NCI-H748 (cell line): ENCODE data around the gene PTP4A2.
"Not testable (repeated sequence)": the region's sequence is repeated elsewhere in the genome, so short reads cannot be mapped to it uniquely, and the experiment has no call there.

Experiments used
- DNase-seq: peaks from one replicate; lab custom pipeline; 2025; ENCODE audit not compliant: unreplicated experiment; lab: John Stamatoyannopoulos, UW

The PTP4A2 gene

DNA sequence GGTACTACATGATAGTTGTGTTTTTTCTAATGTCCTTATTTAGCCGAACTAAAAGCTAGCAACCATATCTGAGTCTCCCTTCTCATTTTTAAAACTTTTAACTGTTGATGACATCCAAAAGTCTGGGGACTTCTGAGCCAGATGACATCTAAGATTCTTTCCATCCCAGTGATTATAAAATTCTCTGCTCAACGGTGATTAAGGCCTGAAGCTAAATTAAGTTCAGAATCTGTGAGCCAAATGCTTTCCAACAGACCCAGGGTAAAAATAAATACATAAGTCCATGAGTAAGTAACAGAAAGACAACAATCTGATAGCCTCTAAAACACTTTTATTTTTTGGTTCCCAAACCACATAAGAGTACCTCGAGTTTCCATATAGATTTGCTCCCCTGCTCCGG, 13.1 kb upstream of the PTP4A2 start:
- DNase-seq = no peak

DNA sequence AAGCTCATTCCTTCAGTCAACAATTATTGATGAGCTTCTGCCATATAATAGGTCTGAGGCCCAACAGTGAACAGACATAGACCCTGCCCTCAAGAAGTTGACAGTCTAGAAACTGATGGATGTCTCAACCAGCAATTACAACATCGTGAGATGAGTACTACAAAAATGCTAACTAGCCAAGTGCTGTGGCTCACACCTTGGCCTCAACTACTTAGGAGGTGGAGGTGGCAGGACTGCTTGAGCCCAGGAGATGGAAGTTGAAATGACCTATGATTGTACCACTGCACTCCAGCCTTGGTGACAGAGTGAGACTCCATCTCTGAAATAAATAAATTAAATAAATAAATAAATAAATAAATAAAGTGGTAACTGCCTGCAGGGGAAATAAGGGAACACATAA, 11.7 kb upstream of the PTP4A2 start:
- no peak for DNase-seq

DNA sequence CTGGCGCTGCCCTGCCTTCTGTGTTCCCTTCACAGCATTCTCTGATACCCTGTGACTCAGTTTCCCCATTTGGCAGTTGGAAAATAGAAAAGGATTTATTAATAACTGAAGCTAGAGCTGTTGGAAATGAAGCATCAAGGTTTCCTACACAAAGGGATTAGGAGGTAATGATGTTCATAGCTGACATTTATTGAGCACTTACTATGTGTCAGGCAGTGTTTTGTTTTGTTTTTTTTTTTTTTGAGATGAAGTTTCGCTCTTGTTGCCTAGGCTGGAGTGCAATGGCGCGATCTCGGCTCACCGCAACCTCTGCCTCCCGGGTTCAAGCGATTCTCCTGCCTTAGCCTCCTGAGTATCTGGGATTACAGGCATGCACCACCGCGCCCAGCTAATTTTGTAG, 7.5 kb upstream of the PTP4A2 start:
- not testable (repeated sequence) for DNase-seq

DNA sequence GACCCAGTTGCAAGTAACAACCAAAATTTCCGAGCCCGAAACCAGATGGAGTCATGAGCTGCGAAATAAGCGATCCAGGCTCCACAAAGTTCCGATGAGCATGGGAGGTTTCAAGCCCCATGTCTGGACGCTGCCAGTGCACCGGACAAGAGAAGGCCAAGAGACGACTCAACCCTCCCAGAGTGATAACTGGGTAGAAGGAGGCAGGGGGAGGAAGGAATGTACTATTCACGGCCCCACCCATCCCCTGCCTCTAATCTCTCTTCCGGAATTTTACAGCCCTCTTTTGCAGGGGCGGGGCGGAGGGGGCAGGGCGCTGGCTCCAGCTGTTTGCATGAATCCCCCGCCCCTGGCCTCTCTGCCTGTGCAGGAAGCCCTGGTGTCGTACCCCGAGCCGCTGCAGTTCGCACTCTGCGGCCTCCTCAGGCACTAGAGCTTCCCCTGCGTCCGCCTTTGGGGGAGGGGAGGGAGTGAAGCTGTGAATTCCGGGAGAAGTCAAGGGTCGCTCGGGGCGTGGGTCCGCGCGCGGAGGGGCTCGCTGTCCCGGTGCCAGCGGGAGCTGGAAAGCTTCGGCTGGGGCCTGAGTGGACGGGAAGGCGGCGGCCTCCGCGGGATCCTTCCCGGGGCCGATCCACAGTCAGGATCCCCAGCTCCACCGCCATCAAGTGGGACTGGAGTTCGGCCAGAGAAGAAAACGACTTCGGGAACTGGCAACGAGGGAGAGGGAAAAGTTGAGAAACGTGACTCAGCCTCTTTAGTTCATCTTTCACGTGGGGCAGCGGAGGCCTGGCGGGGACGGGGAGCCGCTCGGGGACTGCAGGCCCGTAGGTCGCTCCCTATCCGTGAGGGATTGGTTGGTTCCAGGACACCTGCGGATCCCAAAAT, 6.3 kb upstream of the PTP4A2 start:
- DNase-seq = no peak

DNA sequence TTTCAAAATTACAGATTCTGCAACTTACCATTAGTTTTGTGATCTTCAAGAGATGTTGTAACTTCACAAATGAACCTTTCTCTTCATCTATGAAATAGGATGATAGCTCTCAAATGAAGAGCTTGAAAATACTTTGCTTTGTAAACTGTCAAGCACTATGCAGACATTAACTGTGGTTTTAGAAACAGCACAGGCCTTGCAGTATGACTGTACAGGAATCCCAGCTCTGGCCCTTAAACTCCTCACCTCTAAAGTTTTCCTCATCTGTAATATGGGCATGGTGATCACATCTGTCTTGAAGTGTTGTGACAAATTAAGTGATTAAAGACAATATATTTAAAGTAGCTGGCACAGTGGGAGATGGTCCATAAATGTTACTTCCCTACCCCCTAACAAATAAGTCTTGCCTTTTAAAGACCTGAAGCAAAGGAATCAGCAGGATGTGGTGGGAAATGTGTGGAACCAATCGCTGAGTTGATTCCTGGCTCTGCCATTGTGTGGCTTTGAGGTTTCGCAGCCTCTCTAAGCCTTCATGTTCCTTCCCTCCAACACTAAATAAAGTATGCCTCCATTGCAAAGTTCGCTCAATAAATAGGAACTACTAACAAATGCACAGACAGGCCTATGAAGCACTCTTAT, 5.5 kb upstream of the PTP4A2 start:
- no peak for DNase-seq

DNA sequence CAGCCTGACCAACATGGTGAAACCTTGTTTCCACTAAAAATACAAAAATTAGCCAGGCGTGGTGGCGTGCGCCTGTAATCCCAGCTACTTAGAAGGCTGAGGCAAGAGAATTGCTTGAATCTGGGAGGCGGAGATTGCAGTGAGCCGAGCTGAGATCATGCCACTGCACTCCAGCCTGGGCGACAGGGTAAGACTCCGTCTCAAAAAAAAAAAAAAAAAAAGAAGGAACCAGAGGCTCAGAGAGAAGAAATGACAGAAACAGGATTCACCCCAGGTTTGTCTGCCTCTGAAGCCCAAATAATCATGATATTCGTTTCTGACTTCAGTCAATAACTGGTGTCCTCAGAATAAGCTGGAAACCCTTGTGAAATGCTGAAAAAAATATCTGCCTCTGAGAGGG, 3.9 kb upstream of the PTP4A2 start:
- DNase-seq = not testable (repeated sequence)

DNA sequence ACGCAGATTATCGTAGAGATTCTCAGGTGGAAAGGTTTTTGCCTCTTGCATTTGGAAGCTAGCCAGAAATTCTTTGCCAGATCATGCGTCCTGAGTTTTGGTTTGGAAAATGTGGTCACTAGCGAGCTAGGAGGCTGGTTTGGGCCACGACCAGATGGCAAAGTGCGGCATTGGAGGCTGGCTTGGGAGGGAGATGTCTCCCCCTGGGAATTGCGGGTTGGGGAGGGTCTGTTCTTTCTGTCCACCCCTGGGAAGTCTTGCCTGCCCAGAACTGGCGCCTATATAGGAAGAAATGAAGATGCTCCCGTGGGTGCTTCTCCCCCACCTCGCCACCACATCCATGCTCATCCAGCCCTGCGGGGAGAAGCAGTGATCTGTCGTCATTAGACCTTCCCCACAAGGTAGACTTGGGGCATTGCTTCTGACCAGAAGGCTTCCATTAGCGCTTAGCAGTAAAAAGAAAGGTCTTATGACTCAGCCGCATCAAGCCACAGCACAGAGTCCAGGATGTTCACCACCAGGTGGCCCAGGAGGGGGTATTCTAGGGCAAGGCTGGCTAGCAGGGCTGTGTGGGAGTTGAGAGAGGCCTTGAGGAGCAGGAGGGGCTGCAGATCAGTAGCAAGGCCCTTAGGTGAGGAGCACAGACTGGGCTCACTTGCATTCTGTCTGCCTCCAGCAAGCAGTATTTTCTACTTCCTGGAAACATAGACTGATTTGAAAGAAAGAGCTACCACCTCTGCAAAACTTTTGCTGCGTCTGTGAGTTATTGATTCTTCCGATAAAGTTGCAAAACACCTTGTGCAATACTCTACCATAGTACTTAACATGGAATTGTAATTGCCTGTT, 1.5 kb upstream of the PTP4A2 start:
- no peak for DNase-seq

DNA sequence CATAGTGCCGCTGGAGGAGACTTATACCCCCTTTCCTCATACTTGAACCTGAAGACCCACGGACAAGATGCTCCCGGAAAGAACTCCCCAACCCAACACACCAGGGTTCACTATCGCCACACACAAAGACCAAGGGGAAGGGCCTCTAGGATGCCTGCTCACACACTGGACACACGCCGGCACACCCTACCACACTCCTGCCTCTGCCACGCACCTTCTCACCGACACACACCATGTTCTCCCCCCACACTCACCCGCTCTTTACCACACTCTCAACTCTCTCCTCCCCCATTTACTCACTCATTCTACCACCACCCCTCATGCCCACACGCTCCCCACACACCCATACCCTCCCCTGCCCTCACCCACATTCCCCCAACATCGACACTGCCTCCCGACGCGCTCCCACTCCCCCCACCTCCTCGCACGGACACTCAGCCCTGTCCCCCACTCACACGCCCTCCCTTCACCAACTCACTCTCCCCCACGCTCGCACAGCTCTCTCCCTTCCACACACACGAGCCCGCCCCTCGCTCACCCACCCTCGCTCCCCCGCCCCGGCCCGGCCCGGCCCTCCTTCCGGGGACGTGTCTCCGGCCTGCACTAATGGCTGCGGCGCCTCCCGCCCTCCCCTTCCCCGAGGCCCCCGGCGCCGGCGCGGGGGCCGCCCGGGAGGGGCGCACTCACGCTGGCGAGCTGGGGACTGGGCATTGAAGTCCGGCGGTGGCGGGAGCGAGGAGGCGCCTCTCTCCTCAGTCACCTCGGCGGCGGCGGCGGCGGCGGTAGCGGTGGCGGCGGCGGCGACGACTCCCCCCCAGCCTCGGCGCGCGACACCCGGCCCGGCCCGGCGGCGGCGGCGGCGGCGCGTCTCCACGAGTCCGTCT, 626 bp downstream of the PTP4A2 start:
- DNase-seq = peak; percentile 56

DNA sequence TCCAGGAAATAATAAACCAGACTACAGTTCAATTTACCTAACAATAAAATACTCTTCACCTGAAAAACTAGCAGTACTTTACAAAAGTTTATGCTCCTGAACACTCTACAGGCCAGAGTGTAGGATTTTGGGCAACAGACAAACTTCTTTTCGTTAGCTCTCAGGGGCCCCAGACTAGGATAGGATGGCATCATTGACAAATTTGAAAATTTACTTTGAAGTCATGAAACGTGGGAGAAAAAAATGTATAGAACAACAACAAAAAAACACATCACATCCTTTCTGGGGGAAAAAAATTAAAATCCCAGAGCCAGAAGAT, 1.2 kb downstream of the PTP4A2 start:
- no peak for DNase-seq

DNA sequence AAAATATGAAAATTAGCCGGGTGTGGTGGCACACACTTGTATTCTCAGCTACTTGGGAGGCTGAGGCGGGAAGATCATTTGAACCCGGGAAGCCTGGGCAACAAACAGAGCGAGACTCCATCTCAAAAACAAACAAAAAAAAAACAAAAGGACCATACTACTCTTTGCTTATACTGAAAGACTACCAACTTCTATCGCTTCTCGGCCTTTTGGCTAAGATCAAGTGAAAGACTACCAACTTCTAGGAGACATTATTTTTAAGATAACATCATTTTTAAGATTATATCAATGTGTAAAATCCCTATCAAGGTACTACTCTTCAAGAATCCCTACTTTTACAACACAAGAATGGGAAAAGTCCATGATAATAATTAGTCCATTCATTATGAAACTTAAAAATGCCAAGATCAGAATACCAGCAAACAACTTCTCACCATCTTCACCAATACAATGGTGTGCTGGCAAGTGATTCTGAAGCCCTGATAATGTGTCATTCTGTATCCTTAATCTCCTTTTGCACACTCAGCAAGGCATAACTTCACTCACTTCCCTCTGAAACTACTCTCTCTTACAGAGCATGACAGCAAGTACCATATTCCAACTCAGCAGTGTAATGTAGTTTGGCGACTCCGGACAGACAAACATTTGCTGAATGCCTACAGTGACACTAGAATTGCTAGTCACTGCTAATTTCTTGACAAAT, 1.7 kb downstream of the PTP4A2 start:
- no peak for DNase-seq

DNA sequence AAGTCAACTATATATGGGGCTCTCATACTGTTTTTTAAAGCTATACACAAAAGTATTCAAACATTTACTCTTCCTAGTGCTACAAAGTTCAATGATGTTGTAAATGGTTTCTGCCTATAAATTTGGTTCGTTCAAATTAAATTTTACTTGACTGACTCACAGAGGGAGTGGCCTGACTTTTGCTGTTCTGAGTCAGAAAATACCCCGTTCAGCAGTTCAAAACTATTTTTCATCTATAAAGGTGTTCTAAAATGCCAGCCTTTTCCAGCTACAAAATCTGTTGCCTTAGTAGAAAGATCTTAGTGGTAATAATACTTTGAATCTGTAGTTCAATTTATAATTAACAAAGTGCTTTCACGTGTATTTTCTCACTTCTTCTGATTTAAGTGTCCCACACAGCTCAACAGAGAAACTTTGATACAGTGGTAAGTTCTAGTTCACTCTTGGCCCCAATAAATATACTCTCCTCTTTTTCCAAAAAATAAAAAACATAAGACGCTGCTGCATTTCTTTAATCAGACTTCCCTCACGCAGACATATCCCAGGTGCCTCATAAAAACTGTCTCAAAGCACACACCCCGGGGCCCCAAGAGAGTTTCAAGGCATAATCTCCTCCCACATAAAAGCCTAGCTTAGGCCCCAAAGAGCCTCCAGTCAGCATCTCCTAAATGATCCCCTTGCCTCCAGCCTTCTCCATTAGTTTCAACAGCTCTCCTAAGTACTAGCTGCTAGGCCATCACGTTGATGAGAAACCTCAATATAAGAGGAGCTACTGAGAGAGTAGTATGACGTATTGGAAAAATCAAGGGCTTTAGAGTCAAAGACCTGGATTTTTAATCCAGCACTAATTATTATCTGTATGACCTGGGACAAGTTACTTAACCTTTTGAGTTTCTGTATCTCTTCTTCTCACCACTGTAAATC, 3.2 kb downstream of the PTP4A2 start:
- DNase-seq = no peak

DNA sequence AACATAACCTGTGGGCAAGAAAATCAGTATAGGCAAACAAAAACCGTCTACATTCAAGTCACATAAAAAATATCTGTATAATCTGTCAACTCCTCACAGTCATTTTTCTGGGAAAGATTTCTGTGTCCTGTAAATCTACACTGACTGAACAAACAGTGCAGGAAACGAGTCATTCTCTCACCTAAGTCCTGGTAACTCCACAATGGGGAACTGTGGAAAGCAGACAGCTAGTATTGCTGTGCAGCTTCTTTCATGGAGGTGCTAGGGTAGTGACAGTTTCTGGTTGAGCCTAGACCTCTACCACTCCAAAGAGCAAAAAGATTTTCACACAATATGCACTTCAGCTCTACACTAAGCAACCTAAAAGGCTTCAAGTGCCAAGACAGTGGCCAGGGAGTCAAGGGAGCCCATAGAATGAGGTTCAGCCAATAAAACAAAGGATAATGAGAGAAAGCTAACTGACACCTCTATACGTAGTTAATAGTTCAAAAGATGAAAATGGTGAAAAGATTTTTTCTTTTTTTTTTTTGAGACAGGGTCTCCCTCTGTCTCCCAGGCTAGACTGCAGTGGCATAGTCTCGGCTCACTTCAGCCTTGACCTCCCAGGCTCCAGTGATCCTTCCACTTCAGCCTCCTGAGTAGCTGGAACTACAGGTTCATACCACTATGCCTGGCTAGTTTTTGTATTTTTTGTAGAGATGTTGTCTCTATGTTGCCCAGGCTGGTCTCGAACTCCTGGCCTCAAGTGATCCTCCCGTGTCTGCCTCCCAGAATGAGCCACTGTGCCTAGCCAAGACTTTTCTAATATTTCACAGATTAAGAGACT, 5.5 kb downstream of the PTP4A2 start:
- DNase-seq = peak; percentile 3

DNA sequence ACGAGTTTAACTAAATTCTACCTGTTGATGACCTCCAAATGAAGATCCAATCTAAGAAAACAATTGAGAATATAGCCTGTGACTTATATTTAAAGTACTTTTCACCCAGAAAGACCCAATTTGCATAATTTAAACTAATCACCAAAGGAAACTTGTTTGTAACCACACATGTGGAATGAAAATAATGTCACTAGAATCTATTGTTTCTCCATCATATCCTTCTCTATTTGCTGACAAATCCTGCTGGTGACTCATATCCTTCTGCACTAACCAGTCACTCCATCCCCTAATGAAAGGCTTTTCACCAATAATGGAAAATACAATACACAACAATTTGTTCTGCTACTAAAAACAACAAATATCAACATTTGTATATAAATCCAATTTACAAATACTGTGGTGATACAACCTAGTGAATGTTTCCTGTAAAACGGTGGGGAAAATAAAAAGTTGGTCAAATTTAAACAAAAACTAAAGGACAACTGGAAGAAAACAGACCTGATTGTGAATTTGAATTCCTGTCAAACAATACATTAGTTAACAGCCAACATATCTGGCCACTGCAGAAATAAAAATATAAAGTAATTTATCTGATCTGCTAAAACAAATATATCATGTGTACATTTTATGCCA, 6.5 kb downstream of the PTP4A2 start:
- DNase-seq = no peak

DNA sequence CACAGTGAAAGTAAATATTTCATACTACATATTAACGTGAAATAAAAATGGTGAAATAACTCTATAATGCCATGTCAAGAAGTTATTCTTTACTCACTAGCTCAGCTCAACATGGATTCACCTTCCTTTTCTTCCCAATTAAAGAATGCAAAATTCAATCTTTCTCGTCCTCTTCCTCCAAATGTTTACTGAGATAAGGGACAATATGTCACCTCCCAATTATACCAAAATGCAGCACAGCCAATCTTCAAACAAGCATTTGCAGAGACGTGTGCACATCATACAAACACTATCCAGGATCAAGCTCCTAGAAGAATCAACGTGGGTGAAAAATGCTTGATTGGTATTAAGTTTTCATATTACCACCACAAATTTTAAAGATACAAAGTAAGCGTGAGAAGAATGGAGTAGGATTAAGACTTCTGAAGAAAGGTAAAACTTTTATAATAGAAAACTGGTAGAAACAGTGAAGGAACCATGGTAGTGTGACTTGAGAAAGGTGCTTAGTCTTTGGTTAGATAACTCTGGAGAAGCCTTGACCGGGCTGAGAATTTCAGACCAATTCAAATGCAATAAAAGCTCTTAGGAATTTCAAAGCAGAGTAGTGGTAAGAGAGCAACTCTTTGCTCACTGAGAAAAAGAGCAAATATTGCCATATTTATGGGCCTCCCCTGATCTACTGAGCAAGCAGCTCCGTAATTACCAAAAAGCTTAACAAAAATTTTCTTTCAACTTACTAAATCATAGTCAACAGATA, 7.2 kb downstream of the PTP4A2 start:
- DNase-seq = no peak

DNA sequence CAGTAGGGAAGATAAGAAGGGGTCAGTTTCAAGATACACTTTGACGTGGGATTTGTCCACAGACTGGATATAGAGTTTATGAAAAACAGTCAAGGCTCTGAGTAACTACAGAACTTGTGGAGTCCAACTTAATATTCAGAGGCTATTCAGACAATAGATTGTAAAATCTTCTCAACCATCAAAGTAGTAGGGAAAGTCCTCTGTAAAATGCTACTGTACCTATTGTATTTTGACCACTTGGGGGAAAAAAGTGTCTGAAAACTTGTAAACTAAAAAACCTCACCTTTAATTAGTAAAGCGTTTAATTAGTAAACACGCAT, 10.5 kb downstream of the PTP4A2 start:
- no peak for DNase-seq

DNA sequence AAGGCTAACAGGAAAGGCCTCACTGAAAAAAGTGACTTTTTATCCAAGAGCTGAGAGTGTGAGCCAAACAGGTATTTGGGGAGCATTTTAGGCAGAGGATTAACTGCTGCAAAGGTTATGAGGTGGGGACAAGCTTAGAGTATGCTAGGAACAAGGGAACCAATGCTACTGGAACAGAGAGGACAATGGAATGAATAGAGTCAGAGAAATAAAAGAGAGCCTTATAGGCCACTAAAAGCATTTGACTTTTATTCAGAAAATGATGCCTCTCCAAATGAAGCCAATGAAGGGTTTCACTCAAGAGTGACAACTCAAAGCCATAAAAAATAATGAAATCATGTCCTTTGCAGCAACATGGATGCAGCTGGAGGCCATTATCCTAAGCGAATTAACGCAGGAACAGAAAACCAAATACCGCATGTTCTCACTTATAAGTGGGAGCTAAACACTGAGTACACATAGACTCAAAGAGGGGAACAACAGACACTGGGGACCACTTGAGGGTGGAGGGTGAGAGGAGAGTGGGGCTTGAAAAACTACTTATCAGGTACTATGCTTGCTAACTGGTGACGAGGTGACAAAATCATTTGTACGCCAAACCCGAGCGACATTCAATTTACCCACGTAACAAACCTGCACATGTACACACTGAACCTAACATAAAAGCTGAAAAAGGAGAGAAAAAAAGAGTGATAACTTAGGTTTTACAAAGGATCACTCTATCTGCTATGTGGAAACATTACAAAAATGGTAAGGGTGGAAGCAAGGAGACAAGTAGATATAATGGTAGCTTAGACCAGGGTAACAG, 11.1 kb downstream of the PTP4A2 start:
- peak; percentile 82 for DNase-seq
